ENCODE data around the gene FLT3.
A peak's percentile ranks its signal among the peaks of the same experiment; 100 is the strongest.
"Not testable (repeated sequence)": the region's sequence is repeated elsewhere in the genome, so short reads cannot be mapped to it uniquely, and the experiment has no call there.

Gene FLT3

GRCh38 chr13:28048768-28049167, 51.6 kb downstream of the FLT3 start:
- DNase-seq: no peak
- in situ Hi-C loops (cut with MboI; ENCODE audit: low pct_unique_long_range_greater_than_20kb, low sequenced_read_pairs): no loop called here

- peak; percentile 77 for DNase-seq
- in situ Hi-C loops (cut with MboI; ENCODE audit: low pct_unique_long_range_greater_than_20kb, low sequenced_read_pairs): no loop called here
Measured at GRCh38 chr13:28047757-28048388, 52.5 kb downstream of the FLT3 start.

DNA sequence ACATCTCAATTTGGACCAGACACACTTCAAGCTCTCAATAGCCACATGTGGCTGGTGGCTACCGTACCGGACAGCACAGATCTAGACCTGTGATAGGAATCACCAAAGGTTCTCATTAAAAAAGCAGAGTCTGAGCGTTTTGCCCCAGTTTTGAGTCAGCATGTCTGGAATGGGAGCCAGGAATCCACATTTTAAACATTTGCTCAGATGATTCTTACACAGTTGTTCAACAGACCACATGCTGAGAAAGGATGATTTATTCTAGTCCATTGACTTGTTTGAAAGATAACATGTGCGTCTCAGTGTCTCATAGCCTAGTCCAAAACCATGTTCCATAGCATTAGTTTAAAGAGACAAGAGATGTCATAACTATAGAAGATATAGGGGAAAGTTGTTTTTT, 53.4 kb downstream of the FLT3 start:
- in situ Hi-C loops (cut with MboI; ENCODE audit: low pct_unique_long_range_greater_than_20kb, low sequenced_read_pairs): no loop called here
- DNase-seq: no peak

GRCh38 chr13:28045861-28046260, 54.5 kb downstream of the FLT3 start:
- in situ Hi-C loops (cut with MboI; ENCODE audit: low pct_unique_long_range_greater_than_20kb, low sequenced_read_pairs): no loop called here
- no peak for DNase-seq

DNA sequence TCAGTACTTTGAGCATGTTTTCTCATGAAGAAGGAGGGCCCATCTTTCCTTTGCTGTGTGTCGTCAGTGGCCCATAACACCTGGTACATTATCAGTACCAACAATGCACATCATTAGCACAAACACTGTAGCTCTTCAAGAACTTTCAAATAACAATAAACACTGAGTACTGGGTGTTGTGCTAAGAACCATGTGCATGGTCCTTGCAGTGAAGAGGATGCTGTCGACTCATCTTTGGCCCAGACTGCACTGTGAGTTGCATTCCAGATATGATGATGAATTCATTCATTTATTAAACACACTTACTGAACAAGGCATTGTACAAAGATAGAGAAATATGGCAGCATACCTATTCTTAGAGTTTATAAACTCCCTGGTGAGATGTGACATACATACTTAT, 55.8 kb downstream of the FLT3 start:
- DNase-seq: no peak
- in situ Hi-C loops (cut with MboI; ENCODE audit: low pct_unique_long_range_greater_than_20kb, low sequenced_read_pairs): no loop called here

DNA sequence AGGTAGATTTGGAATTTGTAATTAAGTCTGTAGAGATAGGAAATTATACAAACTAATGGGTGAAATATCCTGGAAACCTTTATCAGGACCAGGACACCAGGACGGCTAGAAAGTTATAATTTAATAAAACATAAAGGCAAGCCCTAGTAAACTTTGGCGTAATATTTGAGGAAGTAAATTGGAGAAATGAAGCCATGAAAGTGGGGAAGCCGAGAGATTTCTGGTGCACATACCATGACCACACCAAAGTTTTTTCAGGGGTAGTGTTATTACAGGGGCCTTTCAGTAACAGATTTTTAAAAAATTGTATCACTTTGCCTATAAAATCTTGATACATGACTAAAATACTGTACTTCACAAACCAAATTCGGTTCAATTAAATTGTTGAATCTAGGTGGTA, 57.2 kb downstream of the FLT3 start:
- in situ Hi-C loops (cut with MboI; ENCODE audit: low pct_unique_long_range_greater_than_20kb, low sequenced_read_pairs): no loop called here
- DNase-seq: peak; percentile 47

GRCh38 chr13:28041501-28041900, 58.9 kb downstream of the FLT3 start:
- in situ Hi-C loops (cut with MboI; ENCODE audit: low pct_unique_long_range_greater_than_20kb, low sequenced_read_pairs): no loop called here
- DNase-seq: no peak

- DNase-seq: peak; percentile 42
- in situ Hi-C loops (cut with MboI; ENCODE audit: low pct_unique_long_range_greater_than_20kb, low sequenced_read_pairs): no loop called here
Measured at GRCh38 chr13:28041031-28041461, 59.3 kb downstream of the FLT3 start.

DNA sequence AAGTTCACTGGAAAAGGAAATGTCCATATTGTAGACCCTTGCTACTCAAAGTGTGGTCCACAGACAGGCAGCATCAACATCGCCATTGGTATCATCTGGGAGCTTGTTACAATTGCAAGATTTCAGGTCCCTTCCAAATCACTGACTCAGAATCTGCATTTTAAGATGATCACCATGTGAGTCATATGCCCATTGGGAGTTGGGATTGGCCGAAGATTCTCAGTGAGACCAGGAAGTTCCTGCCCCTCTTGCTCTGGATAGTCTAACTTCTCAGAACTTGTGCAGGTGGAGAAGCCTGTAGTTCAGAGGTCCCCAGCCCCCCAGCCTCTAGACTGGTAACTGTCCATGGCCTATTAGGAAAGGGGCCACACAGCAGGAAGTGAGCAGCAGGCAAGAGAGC, 63.0 kb downstream of the FLT3 start:
- peak; percentile 36 for DNase-seq
- in situ Hi-C loops (cut with MboI; ENCODE audit: low pct_unique_long_range_greater_than_20kb, low sequenced_read_pairs): no loop called here

- no peak for DNase-seq
- in situ Hi-C loops (cut with MboI; ENCODE audit: low pct_unique_long_range_greater_than_20kb, low sequenced_read_pairs): no loop called here
Measured at GRCh38 chr13:28035146-28035782, 65.1 kb downstream of the FLT3 start.

DNA sequence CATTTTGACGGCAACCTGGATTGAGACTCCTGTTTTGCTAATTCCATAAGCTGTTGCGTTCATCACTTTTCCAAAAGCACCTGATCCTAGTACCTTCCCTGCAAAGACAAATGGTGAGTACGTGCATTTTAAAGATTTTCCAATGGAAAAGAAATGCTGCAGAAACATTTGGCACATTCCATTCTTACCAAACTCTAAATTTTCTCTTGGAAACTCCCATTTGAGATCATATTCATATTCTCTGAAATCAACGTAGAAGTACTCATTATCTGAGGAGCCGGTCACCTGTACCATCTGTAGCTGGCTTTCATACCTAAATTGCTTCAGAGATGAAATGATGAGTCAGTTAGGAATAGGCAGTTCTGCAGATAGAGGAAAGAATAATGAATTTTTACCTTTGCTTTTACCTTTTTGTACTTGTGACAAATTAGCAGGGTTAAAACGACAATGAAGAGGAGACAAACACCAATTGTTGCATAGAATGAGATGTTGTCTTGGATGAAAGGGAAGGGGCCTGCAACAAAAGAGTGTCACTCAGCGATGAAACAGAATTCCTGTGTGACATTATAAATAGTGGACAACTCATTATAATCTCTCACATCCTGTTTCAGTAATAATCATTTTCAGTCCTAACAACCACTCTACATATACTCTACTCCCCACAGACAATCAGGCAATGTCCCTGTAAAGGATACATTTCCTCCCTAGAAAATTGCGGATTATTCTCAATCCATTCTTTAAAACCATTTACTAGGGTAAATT, 66.3 kb downstream of the FLT3 start:
- DNase-seq: no peak
- in situ Hi-C loops (cut with MboI; ENCODE audit: low pct_unique_long_range_greater_than_20kb, low sequenced_read_pairs): no loop called here

GRCh38 chr13:28032438-28032837, 67.9 kb downstream of the FLT3 start:
- DNase-seq; in situ Hi-C loops (cut with MboI; ENCODE audit: low pct_unique_long_range_greater_than_20kb, low sequenced_read_pairs): not testable (repeated sequence)

- in situ Hi-C loops (cut with MboI; ENCODE audit: low pct_unique_long_range_greater_than_20kb, low sequenced_read_pairs): no loop called here
- DNase-seq: no peak
Measured at GRCh38 chr13:28031896-28032288, 68.5 kb downstream of the FLT3 start.

DNA sequence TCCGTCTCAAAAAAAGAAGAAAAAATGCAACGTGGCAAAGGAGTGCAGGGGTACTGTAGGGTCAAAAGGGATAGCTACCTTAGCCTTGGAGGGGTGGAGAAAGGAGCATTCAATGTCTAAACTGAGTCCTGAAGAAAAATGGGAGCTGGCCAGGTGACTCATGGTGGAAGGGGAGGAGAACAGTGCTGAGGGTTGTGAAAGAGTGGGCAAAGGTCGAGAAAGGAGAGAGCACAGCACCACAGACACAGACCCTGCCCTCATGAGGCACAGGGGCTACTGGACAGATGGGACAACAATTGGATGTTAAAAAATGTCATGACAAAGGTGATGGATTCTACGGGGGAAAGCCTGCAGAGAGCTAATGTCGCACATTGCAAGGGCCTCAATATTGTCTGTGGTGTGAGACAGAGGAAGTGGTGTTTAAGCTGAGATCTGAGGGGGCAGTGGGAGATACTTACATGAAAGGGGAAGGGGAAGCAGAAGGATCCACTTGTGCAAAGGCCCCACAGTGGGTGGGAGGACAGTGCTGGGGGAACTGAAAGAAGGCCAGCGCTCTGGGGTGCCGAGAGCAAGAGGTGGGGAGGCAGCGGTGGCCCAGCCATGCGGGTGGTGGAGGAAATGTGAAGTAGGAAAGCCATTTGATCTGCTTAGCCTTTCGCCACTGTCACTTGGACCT, 69.0 kb downstream of the FLT3 start:
- in situ Hi-C loops (cut with MboI; ENCODE audit: low pct_unique_long_range_greater_than_20kb, low sequenced_read_pairs): no loop called here
- DNase-seq: peak; percentile 82

DNA sequence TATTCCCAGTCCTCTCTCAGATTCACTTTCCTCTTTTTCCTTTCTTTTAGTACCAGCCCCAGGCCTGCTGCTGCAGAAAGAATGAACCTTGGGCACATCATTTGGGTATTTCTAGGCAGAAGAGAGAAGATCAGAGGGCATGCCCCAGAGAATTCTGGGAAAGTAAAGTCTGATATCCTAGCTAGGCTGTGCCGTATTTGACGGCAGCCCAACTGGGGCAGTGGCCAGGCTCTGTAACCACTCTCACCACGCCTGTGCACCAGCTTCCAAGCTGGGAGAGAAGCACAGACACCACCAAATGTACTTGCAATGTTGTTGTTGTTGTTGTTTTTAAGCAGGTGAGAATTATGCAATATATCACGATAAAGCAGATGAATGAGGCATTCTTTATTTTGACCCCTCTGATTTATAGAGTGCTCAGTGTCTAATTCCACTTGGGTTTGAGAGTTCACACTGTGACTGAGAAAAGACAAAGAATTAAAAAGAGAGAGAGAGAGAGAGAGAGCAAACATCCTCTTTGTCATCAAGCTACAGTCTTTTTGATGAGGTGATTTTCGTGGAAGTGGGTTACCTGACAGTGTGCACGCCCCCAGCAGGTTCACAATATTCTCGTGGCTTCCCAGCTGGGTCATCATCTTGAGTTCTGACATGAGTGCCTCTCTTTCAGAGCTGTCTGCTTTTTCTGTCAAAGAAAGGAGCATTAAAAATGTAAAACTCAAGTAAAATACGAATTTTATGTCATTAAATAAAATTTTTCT, 72.6 kb downstream of the FLT3 start:
- no peak for DNase-seq
- in situ Hi-C loops (cut with MboI; ENCODE audit: low pct_unique_long_range_greater_than_20kb, low sequenced_read_pairs): no loop called here

- in situ Hi-C loops (cut with MboI; ENCODE audit: low pct_unique_long_range_greater_than_20kb, low sequenced_read_pairs): no loop called here
- DNase-seq: no peak
Measured at GRCh38 chr13:28027071-28027470, 73.3 kb downstream of the FLT3 start.

GRCh38 chr13:28026508-28026907, 73.9 kb downstream of the FLT3 start:
- in situ Hi-C loops (cut with MboI; ENCODE audit: low pct_unique_long_range_greater_than_20kb, low sequenced_read_pairs): no loop called here
- DNase-seq: no peak

- DNase-seq: no peak
- in situ Hi-C loops (cut with MboI; ENCODE audit: low pct_unique_long_range_greater_than_20kb, low sequenced_read_pairs): no loop called here
Measured at GRCh38 chr13:28022848-28023518, 77.4 kb downstream of the FLT3 start.

GRCh38 chr13:28014301-28014700, 86.1 kb downstream of the FLT3 start:
- in situ Hi-C loops (cut with MboI; ENCODE audit: low pct_unique_long_range_greater_than_20kb, low sequenced_read_pairs): no loop called here
- DNase-seq: no peak
